GM10266 (cell line): Measurements from ENCODE around the gene CPNE7.
"Not testable (repeated sequence)": the region's sequence is repeated elsewhere in the genome, so short reads cannot be mapped to it uniquely, and the experiment has no call there.

Source experiments
- DNase-seq: peaks from one replicate; pipeline ENCODE4 v3.0.0; 2012; ENCODE audit errors: extremely low spot score
- CTCF ChIP-seq: IDR thresholded peaks from 2 replicates; pipeline ENCODE4 v1.5.1; 2012; ENCODE audit warnings: mild to moderate bottlenecking, low read depth; ENCODE audit not compliant: control insufficient read depth, insufficient read depth; ENCODE audit errors: missing control alignments

CPNE7 gene

GRCh38 chr16:89569506-89570341 lies 5.8 kb upstream of the CPNE7 start:
- DNase-seq: no peak
- no peak for TF ChIP-seq CTCF

- TF ChIP-seq CTCF: no peak
- no peak for DNase-seq
Observed at GRCh38 chr16:89570342-89570923, 5.1 kb upstream of the CPNE7 start.

DNA sequence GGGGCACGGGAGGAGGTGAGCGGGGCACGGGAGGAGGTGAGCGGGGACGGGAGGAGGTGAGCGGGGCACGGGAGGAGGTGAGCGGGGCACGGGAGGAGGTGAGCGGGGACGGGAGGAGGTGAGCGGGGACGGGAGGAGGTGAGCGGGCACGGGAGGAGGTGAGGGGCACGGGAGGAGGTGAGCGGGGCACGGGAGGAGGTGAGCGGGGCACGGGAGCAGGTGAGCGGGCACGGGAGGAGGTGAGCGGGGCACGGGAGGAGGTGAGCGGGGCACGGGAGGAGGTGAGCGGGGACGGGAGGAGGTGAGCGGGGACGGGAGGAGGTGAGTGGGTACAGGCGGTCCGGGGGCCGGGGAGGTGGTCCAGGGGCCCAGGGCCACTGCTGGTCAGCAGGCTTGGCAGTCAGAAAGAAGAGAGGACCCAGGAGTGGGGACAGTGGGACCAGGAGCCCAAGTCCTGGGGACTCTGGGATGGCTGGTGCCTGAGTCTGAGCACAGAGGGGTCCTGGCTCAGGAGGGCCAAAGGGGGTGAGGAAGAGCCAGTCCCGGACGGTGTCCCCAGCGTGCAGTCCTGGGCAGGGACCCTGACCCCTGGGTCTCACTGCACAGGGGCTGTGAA lies 4.5 kb upstream of the CPNE7 start:
- DNase-seq: not testable (repeated sequence)

GRCh38 chr16:89571636-89572035 lies 3.9 kb upstream of the CPNE7 start:
- no peak for DNase-seq
- no peak for TF ChIP-seq CTCF

GRCh38 chr16:89572073-89572484 lies 3.5 kb upstream of the CPNE7 start:
- DNase-seq: peak; percentile 78
- TF ChIP-seq CTCF: no peak

DNA sequence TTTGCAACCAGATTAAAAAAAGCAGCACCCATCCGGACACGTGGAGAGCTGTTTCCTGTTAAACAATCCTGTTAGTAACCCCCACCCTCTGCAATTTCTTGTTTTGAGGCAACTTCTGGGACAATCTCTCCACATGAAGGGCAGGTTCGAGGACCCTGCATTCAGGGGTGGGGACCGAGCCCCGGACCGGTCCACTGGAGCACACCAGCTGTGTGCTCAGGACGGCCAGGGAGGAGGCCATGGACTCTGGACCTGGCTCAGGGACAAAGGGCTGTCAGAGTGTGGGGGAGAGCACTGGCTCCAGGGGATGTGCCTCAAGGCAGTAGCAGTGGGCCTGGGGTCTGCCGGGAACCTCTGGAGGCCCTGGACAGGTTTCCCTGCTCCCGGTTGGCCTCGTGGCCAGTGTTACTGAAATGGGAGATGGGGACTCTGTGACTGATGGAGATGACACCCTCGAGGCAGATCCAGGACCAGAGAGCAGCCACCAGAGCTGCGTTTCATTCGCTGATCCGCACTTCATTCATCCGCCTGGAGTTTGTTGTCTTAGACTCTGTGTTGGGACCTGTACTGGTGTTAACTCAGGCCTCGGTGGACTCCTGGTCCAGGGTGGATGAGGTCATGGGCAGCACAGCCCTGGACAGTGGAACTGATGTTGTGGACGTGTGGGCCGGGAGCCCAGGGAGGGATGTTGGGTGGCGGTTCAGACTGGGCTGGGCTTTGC lies 2.9 kb upstream of the CPNE7 start:
- TF ChIP-seq CTCF: no peak
- no peak for DNase-seq

- no peak for TF ChIP-seq CTCF
- no peak for DNase-seq
Observed at GRCh38 chr16:89573826-89574680, 1.5 kb upstream of the CPNE7 start.
